Stimulated activated CD4-positive, alpha-beta T cell treated with anti-CD3 and anti-CD28 coated beads, Interleukin-4, amount 100 ng/mL, for 48 hours (primary cell): ENCODE results near the gene GRID2IP.
"Not testable (repeated sequence)": the region's sequence is repeated elsewhere in the genome, so short reads cannot be mapped to it uniquely, and the experiment has no call there.

Experiments used
- DNase-seq, 2 donors: peaks; one replicate each; pipeline ENCODE4 v3.0.0-alpha.2; 2020; ENCODE audit warnings: low read depth in 2 of 2

GRID2IP gene

DNA sequence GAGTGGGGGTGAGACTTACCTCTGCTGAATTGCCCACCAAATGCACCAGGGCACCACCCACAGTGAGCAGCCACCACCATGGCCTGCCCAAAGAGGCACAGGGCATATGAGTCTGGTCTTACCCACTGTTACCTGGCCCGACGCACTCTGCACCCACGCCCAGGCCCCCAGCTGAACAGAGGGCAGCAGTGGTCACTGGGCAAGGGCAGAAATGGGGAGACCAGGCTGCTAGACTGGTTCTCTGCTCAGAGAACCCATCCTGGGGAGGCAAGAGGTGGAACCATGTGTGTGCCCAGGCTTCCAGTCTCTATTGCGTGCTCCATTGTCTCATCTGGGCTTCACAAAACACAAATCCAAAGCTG, 64.1 kb downstream of the GRID2IP start:
- DNase-seq, result no peak

DNA sequence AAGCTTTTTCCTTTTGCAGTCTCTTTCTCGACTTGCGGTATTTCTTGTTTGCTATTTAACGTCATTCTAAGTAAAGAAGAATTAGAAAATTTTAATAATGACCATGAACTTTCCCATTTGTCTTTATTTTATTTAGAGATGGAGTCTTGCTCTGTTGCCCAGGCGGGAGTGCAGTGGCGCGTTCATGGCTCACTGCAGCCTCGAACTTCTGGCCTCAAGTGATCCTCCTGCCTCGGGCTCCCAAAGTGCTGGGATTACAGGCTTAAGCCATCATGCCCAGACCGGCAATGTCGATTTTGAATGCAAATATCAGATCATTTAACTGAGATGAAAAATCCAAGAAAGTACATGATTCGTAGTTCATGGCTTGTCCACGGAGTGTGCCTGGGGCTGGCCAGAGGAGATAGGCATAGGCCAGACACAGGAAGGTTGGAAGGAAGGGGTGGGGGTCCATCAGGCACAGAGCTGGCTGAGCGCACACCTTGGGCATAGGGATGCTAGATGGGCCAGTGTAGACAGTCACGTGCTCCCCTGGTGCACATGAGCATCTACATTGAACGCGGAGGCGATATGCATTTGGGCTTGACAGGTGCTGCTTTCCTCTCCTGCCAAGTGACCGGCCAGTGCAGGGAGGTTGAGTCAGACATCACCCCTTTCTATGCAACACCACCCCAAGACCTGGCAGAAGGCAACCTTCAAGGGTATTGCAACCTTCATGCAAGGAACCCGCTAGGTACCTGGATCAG, 64.7 kb downstream of the GRID2IP start:
- DNase-seq, result no peak

DNA sequence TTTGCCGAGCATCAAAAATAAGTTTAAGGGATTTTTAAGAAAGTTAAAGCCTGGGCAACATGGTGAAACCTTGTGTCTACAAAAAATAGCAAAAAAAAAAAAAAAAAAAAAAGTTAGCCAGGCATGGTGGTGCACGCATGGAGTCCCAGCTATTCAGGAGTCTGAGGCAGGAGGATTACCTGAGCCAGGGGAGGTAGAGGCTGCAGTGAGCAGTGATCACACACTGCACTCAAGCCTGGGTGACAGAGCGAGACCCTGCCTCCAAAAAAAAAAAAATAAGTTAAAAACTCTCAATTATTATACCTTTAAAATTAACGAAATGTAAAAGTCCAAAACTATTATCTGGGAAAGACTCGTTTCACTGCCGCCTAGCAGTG, 68.5 kb downstream of the GRID2IP start:
- DNase-seq, result no peak

DNA sequence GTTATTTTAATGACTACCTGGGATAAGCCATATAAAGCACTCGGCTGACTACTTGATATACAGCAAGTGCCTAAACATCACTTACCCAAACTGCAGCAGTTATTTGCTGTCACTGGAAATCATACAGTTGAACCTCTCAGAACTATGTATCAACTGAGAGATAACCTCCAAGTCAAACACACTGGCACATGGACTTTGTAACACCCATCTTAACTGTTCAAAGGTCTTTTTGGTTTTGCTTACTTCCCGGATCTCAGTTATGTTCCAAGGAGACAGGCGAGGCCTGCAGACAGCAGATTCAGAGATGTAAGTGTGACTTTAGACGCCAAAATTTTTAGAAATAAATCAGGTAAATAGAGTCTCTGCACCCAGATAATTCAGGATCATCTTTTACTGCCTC, 69.0 kb downstream of the GRID2IP start:
- DNase-seq, result no peak

DNA sequence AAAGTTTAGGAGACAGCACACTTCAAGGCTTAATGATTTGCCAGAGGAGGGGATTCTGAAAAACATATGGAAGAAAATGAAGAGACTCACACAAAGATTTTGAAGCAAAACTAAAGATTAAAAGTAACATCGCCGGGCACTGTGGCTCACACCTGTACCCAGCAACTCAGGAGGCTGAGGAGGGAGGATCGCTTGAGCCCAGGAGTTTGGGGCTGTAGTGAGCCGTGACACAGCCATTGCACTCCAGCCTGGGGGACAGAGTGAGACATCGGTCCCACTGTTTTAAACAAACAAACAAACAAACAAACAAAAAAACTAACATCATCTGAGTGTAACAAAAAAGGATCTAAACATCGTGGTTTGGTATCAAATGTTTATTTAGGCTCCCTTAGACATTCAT, 69.8 kb downstream of the GRID2IP start:
- no peak for DNase-seq

DNA sequence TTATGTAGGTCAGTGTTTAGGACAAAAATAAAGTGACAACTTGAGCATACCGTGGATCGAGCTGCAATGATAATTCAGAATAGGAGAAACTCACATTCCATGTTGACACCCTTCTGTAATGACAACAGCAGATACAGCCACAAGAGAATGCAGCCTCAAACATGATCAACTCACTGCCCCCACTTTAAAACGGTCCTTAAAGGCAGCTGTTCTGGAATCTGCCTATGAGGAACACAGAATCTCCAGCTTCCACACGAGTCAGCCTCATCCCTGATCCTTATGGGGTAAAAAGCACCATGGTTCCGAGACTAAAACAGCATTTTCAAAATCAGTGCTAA, 71.0 kb downstream of the GRID2IP start:
- DNase-seq, result no peak

DNA sequence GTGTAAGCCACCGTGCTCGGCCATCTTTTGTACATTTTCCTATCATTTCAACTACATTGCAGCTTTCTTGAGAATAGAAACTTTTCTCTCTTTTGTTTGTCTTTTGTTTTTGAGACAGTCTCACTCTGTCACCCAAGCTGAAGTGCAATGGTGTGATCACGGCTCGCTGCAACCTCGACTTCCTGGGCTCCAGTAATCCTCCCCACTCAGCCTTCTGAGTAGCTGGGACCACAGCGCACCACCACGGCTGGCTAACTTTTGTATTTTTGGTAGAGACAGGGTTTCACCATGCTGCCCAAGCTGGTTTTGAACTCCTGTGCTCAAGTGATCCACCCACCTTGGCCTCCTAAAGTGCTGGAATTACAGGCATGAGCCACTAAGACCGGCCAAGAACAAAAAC, 72.2 kb downstream of the GRID2IP start:
- no peak for DNase-seq

DNA sequence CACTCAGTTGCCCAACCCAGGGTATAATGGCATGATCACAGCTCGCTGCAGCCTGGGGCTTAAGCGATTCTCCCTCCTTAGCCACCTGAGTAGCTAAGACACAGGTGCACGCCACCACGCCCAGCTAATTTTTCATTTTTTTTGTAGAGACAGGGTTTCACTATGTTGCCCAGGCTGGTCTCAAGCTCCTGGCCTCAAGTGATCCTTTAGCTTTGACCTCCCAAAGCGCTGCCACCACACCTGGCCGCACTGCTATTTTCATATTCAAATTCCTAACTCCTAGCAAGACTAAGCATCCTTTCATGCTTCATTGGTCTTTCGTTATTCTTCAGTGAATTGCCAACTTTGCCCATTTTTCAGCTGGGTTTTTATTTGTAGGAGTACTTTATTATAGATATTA, 73.1 kb downstream of the GRID2IP start:
- no peak for DNase-seq

DNA sequence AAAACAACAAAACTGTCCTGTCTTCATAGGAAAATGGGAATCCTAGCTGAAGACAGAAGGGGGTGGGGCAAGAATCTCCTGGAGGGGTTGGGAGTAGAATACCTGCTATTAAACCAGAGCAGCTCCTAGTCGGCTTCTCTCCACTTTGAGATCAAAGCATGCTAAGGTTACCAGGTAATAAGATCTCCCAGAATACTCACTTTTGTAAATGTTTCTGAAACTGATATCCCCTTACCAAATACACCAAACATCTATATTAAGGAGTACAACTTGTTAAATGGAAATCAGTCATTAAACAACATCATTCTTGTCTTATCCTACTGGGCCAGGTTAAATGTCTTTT, 74.0 kb downstream of the GRID2IP start:
- no peak for DNase-seq

DNA sequence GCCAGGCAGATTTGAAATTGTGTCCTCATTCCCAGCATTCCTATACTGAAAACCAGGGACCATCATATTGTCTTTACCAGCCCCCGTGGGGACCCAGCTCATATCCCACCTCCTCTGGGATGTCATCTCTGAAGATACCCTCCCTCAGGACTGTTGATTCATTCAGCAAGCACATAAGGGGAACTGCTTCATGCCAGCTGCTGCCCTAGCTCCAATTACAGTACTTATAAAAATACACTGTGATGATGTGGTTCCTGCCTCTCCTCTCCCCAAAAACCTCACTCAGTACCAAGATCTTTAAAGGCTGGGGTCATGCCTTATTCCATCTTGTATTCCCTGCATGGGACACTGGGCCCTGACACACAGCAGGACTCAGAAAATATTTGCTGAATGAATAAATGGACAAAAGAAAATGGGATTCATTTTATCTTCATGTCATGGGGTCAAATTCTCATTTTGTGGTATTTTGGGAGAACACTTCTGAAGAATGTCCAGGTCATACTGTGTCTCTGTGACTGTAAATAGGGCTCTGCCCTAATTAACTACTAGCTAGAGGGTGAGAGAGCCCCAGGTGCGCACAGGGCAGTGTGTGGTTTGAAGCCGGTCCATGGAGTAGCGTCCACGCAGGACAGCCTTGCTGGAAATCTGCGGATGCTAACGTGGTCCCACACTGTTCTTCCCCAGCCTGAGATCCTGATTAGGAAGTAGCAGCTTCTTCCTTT, 74.5 kb downstream of the GRID2IP start:
- no peak for DNase-seq

DNA sequence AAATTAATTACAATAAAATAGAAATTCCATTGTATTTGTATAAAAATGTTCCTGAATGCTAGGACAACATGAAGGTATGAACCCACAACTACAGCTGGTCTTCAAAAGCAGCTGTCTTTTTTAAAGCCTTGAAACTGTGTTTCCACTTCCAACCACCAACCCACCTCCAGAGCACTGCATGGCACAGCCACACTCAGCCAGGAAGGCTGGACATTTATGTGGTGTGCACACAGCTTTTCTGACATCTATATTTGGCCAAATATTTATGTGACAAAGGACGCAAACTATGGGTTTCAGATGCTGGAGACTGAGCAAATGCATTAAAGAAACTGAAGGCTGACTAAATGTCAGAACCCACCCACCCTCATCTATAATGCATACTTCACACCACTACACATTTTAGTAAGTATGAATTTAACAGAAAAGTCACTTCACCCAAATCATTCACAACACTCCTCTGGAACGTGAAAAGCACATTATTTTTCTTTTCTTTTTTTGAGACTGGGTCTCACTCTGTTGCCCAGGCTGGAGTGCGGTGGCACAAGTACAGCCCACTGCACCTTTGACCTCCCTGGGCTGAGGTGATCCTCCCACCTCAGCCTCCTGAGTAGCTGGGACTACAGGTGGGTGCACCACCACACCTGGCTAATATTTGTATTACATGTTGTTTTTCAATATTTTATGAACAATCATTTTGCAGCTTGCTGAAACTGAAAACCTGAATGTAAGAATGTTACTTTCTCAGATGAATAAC, 75.7 kb downstream of the GRID2IP start:
- no peak for DNase-seq

DNA sequence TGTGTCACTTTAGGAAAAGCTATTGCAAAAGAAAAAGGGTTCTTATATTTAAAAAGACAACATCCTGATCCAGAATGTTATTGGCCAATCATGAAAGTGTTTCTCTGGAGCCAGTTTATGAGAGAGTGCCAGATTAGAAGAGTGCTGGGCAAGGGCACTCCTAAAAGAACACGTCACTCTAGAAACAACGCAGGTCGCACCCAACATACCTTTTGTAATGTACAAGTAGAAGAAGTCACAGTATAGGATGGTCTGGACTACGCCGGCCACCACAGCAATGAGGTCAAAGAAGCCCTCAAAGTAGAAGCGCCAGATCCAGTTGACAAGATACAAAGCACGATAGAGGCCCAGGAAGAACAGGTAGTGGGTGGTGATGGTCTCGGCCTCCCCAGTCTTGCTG, 85.4 kb downstream of the GRID2IP start:
- DNase-seq, result no peak

DNA sequence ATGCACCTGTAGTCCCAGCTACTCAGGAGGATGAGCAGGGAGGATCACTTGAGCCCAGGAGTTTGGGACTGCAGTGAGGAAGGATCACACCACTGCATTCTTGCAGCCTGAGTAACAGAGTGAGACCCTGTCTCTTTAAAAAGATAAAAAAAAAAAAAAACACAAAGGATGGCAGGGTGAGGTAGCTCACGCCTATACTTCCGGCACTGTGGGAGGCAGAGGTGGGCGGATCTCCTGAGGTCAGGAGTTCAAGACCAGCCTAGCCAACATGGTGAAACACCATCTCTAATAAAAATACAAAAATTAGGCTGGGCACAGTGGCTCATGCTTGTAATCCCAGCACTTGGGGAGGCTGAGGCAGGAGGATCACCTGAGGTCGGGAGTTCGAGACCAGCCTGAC, 87.7 kb downstream of the GRID2IP start:
- DNase-seq, result not testable (repeated sequence)

DNA sequence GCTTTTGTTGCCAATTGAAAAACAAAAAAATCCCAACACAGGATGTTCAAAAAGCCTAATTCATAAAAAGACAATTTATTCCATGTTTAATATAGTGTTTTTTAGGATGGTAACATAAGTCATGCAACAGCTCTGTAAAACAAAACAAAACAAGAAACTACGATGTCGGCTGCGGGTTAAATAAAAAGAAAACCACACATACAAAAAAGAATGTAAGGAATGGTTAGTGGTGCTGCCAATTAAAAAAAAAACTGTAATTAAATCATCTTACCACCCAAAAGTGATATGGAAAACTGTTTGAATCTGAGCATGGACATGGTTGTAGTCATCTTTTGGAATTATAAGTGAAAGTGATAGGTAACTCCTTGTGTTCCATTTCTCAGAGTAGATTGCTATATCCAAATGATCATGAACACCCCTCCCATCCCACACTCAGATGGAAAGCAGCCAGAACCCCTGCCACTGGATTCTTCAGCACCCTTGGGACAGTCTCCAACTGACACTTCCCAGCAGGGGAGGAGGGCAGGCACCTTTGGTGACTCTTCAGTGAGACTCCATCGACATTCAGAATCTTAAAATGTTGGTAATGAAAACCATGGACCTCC, 89.2 kb downstream of the GRID2IP start:
- DNase-seq, result no peak

DNA sequence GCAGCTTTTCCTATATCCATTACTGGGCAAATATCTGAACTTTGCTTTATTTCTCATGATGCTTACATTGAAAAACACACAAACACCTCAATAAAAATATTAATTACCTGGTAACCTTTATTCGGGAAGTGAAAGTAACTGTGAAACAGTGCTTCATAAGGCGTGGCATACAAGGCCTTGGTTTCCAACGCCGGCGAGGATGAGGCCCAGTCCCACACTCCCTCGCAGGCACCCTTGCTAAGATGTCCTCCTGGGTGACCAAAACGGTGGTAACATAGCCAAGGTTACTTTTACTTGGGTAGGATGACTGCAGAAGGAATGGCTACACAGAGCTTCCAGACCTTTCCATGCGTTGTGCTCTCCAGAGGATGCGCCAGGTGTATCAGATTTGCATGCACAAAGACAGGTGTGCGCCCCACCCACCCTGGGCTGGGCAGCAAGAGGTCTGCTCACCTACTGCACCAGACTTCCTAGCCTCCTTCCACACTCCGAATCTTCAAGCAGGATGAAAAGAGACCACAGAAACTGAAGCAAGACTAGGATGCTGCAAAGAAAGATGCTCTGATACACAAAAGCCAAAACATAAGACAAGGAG, 90.2 kb downstream of the GRID2IP start:
- DNase-seq, result no peak

DNA sequence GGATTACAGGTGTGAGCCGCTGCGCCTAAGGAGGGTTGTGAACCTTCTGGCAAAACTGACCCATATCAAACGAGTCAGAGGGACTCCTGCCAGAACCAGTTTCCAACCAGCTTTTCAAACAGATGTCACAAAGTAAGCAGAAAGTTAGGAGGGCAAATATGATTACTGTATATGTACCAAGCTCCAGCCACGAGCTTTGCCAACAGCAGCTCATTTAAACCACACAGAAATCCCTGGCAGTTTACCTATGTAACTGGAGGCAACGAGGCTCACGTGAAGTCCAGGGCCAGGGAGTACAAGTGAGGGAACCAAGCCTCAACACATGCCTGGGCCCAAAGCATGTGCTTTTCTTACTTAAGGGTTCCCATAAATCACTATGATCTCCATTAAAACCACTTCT, 91.0 kb downstream of the GRID2IP start:
- DNase-seq, result no peak

DNA sequence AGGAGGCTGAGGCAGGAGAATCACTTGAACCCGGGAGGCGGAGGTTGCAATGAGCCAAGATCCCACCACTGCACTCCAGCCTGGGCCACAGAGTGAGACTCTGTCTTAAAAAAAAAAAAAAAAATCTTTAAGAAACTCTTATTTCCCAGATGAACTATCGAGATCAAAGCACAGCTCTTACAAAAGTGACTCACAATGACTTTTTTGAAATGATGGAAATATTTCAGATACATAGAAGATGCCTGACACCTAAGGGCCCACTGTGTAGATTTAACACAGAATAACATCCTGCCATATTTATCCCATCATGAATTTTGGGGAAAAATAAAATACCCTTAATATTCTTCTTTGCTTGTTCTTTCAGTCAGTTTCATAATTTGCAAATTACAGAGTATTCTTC, 92.6 kb downstream of the GRID2IP start:
- not testable (repeated sequence) for DNase-seq

DNA sequence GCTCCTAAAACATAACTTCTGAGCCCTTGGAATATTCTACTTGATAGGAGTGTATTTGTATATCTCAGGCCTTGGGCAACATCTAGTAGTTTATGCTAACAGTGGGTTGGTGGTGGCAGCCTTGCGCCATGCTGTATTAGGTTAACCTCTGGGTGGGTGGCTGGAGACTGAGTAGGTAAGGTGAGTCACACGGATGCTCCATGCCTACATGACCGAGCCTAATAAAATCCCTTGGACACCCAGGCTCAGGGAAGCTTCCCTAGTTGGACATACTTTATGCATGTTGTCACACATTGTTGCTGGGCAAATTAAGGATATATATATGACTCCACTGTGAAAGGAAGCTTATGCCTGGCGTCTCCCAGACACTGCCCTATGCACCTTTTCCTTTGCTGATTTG, 97.5 kb downstream of the GRID2IP start:
- DNase-seq, result no peak

DNA sequence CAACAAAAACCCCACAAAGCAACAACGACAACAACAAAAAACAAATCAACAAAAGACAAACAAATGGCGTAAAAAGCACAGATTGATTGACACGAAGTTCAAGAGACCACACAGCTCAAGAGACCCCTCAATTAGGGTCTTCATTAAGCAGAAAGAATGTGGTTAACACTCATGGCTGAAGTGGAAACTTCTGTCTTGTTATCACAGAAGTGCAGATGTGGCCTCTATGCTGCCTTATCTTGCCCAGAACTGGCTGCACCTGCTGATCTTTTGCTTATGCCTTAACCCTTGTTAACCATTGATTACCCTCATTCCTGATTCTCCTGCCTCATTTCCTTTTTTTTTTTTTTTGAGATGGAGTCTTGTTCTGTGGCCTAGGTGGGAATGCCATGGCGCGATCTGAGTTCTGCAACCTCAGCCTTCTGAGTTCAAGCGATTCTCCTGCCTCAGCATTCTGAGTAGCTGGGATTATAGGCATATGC, 100.0 kb downstream of the GRID2IP start:
- DNase-seq, result no peak

DNA sequence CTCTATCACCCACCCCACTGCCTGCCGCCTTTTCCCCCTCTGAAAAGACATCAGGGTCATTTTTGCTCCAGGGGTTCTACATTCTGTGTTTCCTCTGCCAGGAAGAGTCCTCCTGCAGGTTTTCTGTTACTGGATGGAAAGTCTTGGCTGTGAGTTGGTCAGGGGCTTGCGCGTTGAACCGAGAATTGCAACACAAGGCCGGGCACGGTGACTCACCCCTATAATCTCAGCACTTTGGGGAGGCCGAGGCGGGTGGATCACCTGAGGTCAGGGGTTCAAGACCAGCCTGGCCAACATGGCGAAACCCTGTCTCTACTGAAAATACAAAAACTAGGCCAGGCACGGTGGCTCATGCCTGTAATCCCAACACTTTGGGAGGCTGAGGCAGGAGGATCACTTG, 100.7 kb downstream of the GRID2IP start:
- not testable (repeated sequence) for DNase-seq

DNA sequence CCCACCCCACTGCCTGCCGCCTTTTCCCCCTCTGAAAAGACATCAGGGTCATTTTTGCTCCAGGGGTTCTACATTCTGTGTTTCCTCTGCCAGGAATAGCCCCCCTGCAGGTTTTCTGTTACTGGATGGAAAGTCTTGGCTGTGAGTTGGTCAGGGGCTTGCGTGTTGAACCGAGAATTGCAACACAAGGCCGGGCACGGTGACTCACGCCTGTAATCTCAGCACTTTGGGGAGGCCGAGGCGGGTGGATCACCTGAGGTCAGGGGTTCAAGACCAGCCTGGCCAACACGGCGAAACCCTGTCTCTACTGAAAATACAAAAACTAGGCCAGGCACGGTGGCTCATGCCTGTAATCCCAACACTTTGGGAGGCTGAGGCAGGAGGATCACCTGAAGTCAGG, 101.4 kb downstream of the GRID2IP start:
- DNase-seq, result not testable (repeated sequence)

DNA sequence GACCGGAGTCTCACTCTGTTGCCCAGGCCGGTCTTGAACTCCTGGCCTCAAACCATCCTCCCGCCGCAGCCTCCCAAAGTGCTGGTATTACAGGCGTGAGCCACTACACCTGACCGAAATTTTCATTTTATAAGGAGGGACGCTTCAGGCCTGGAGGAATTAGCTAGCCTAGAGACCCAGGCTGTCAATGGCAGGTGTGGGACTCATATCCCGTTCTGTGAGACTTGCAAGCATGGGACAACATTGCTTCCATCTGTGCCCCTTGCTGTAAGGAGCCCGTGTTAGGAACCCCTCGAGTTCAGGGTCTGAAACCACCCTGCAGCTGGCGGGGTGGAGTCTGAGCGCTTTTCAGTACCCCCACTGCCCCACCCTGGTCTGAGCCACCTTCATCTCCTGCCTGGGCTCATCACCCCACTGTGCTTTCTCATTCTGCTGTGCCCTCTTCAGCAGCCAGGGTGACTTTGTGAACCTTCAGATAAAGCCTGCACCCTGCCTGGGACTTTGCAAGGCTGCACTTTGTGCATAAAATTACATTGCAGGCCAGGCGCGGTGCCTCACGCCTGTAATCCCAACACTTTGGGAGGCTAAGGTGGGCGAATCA, 102.2 kb downstream of the GRID2IP start:
- DNase-seq, result no peak
